ENCODE results near the gene RAB29. TPM values are rescaled to one million over a fixed set of nuclear protein-coding genes. Genes with fewer than 3 reads are reported as not detected.

RAB29 gene
- total and polyA plus RNA-seq, 9 of the 15 experiments (the other 6 are each of a cell fraction or from before 2014, with no cell fraction given), result 6.3 to 17.6 (median 8.0) TPM

GRCh38 chr1:205802060-205802459 lies 26.8 kb upstream of the RAB29 start (continued):
- TF ChIP-seq CXXC5 (CRISPR knock-in tag; IDR thresholded peaks at IDR 0.05), result peak; percentile 63
- TF ChIP-seq CBFA2T2 (conservative IDR thresholded peaks at IDR 0.05), result peak; percentile 78
- no peak for TF ChIP-seq KDM5B (IDR thresholded peaks at IDR 0.05; ENCODE audit: insufficient replicate concordance, low read depth, low read length)
- no peak for TF ChIP-seq MITF (IDR thresholded peaks at IDR 0.05)
- TF ChIP-seq DPF2 (IDR thresholded peaks at IDR 0.05), result peak; percentile 66
- peak; percentile 77 for TF ChIP-seq ARID1B (IDR thresholded peaks at IDR 0.05)
- peak; percentile 31; the same call in 1 of the 2 replicates for TF ChIP-seq STAT5A (IDR thresholded peaks at IDR 0.05; ENCODE audit: borderline replicate concordance, low read length)
- no peak for TF ChIP-seq UBTF (IDR thresholded peaks at IDR 0.05; ENCODE audit: borderline replicate concordance in 1 of 2, low read depth in 2 of 2, low read length in 2 of 2)
- TF ChIP-seq PPARD (CRISPR knock-in tag; IDR thresholded peaks at IDR 0.05), result no peak
- TF ChIP-seq TAL1 (IDR thresholded peaks at IDR 0.05), result peak; percentile 84
- TF ChIP-seq CCAR2 (IDR thresholded peaks at IDR 0.05; ENCODE audit: low read depth, low read length), result no peak

Measured in K562 (cell line).